HCT116 (cell line): ENCODE results near the gene ABCA6.

Experiments
- CEBPB ChIP-seq: IDR thresholded peaks from 2 replicates; pipeline ENCODE4 v1.6.1; 2012; ENCODE audit warnings: low read depth
- FOSL1 ChIP-seq: IDR thresholded peaks from 2 replicates; pipeline ENCODE4 v1.6.1; 2012; ENCODE audit warnings: low read depth
- POLR2A ChIP-seq: IDR thresholded peaks from 2 replicates; pipeline ENCODE4 v1.7.0; 2011; ENCODE audit warnings: borderline replicate concordance; ENCODE audit not compliant: insufficient read depth, insufficient read length; ENCODE audit errors: extremely low read depth
- TF ChIP-seq, protein P1 (sequence below): IDR thresholded peaks from 2 replicates; pipeline ENCODE4 v1.6.1; 2012; ENCODE audit warnings: low read depth

GRCh38 chr17:69060822-69061221 lies 80.9 kb downstream of the ABCA6 start, which contains the start of gene ABCA9:
- TF ChIP-seq CEBPB (no peak), FOSL1 (no peak), POLR2A (no peak)
- TF ChIP-seq, protein P1, sequence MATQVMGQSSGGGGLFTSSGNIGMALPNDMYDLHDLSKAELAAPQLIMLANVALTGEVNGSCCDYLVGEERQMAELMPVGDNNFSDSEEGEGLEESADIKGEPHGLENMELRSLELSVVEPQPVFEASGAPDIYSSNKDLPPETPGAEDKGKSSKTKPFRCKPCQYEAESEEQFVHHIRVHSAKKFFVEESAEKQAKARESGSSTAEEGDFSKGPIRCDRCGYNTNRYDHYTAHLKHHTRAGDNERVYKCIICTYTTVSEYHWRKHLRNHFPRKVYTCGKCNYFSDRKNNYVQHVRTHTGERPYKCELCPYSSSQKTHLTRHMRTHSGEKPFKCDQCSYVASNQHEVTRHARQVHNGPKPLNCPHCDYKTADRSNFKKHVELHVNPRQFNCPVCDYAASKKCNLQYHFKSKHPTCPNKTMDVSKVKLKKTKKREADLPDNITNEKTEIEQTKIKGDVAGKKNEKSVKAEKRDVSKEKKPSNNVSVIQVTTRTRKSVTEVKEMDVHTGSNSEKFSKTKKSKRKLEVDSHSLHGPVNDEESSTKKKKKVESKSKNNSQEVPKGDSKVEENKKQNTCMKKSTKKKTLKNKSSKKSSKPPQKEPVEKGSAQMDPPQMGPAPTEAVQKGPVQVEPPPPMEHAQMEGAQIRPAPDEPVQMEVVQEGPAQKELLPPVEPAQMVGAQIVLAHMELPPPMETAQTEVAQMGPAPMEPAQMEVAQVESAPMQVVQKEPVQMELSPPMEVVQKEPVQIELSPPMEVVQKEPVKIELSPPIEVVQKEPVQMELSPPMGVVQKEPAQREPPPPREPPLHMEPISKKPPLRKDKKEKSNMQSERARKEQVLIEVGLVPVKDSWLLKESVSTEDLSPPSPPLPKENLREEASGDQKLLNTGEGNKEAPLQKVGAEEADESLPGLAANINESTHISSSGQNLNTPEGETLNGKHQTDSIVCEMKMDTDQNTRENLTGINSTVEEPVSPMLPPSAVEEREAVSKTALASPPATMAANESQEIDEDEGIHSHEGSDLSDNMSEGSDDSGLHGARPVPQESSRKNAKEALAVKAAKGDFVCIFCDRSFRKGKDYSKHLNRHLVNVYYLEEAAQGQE, result no peak
